HCT116 (cell line): ENCODE data around the gene CLASP1.

ENCODE experiments used
- CEBPB ChIP-seq: IDR thresholded peaks from 2 replicates; pipeline ENCODE4 v1.6.1; 2012; ENCODE audit warnings: low read depth
- EZH2phosphoT487 ChIP-seq: fragments of 200-600 bp; IDR thresholded peaks from 2 replicates; pipeline ENCODE4 v1.6.1; 2018; ENCODE audit warnings: antibody characterized with exemption, borderline replicate concordance
- POLR2A ChIP-seq: IDR thresholded peaks from 2 replicates; pipeline ENCODE4 v1.7.0; 2011; ENCODE audit warnings: borderline replicate concordance; ENCODE audit not compliant: insufficient read depth, insufficient read length; ENCODE audit errors: extremely low read depth
- RAD21 ChIP-seq: IDR thresholded peaks from 2 replicates; pipeline ENCODE4 v1.6.1; 2012; ENCODE audit warnings: low read depth, mild to moderate bottlenecking
- SP1 ChIP-seq: IDR thresholded peaks from 2 replicates; pipeline ENCODE4 v1.6.1; 2012; ENCODE audit warnings: low read depth
- YY1 ChIP-seq: IDR thresholded peaks from 2 replicates; pipeline ENCODE4 v1.6.1; 2011; ENCODE audit warnings: low read length, low read depth, moderate library complexity, mild to moderate bottlenecking; ENCODE audit not compliant: insufficient replicate concordance; ENCODE audit errors: extremely low read depth
- TF ChIP-seq, protein P1 (sequence below), 3 experiments: fragments of 200-600 bp in 1 of 3; sonication (generic) in 1 of 3; IDR thresholded peaks in 2 of 3; conservative IDR thresholded peaks in 1 of 3; 2 replicates each; pipeline ENCODE4 v1.5.1; 2012 to 2017; ENCODE audit warnings: low read depth in 2 of 3, low read length in 2 of 3, antibody characterized with exemption in 1 of 3, borderline replicate concordance in 1 of 3, control low read depth in 1 of 3, mild to moderate bottlenecking in 1 of 3, mixed read lengths in 1 of 3, mixed run types in 1 of 3, moderate library complexity in 1 of 3; ENCODE audit not compliant: insufficient read depth in 1 of 3
- TF ChIP-seq, protein P2 (sequence below): IDR thresholded peaks from 2 replicates; pipeline ENCODE4 v1.6.1; 2011; ENCODE audit warnings: mild to moderate bottlenecking, low read length, moderate library complexity; ENCODE audit not compliant: insufficient replicate concordance; ENCODE audit errors: extremely low read depth

- TF ChIP-seq, protein P1, sequence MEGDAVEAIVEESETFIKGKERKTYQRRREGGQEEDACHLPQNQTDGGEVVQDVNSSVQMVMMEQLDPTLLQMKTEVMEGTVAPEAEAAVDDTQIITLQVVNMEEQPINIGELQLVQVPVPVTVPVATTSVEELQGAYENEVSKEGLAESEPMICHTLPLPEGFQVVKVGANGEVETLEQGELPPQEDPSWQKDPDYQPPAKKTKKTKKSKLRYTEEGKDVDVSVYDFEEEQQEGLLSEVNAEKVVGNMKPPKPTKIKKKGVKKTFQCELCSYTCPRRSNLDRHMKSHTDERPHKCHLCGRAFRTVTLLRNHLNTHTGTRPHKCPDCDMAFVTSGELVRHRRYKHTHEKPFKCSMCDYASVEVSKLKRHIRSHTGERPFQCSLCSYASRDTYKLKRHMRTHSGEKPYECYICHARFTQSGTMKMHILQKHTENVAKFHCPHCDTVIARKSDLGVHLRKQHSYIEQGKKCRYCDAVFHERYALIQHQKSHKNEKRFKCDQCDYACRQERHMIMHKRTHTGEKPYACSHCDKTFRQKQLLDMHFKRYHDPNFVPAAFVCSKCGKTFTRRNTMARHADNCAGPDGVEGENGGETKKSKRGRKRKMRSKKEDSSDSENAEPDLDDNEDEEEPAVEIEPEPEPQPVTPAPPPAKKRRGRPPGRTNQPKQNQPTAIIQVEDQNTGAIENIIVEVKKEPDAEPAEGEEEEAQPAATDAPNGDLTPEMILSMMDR (IDR thresholded peaks at IDR 0.05 in 2 of 3, conservative IDR thresholded peaks at IDR 0.05 in 1 of 3; ENCODE audit: borderline replicate concordance in 1 of 3, insufficient read depth in 1 of 3, low read depth in 2 of 3, low read length in 2 of 3): no peak
- no peak for TF ChIP-seq CEBPB
- TF ChIP-seq SP1: no peak
- TF ChIP-seq POLR2A: no peak
- no peak for TF ChIP-seq RAD21
- no peak for TF ChIP-seq YY1
- no peak for TF ChIP-seq EZH2phosphoT487
- TF ChIP-seq, protein P2, sequence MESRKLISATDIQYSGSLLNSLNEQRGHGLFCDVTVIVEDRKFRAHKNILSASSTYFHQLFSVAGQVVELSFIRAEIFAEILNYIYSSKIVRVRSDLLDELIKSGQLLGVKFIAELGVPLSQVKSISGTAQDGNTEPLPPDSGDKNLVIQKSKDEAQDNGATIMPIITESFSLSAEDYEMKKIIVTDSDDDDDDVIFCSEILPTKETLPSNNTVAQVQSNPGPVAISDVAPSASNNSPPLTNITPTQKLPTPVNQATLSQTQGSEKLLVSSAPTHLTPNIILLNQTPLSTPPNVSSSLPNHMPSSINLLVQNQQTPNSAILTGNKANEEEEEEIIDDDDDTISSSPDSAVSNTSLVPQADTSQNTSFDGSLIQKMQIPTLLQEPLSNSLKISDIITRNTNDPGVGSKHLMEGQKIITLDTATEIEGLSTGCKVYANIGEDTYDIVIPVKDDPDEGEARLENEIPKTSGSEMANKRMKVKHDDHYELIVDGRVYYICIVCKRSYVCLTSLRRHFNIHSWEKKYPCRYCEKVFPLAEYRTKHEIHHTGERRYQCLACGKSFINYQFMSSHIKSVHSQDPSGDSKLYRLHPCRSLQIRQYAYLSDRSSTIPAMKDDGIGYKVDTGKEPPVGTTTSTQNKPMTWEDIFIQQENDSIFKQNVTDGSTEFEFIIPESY: no peak
Measured at GRCh38 chr2:121456325-121456724, 192.9 kb downstream of the CLASP1 start.
